ENCODE results near the gene ACBD4.
A peak's percentile ranks its signal among the peaks of the same experiment; 100 is the strongest.

The ACBD4 gene

GRCh38 chr17:45136846-45137560 lies 1.5 kb downstream of the ACBD4 start:
- no peak for DNase-seq (ENCODE audit: low read depth in 2 of 2)

GRCh38 chr17:45137561-45138305 lies 2.2 kb downstream of the ACBD4 start:
- DNase-seq (ENCODE audit: low read depth in 2 of 2) = no peak

GRCh38 chr17:45138911-45139532 lies 3.5 kb downstream of the ACBD4 start:
- no peak for DNase-seq (ENCODE audit: low read depth in 2 of 2)

GRCh38 chr17:45139533-45139920 lies 4.0 kb downstream of the ACBD4 start:
- no peak for DNase-seq (ENCODE audit: low read depth in 2 of 2)

GRCh38 chr17:45143094-45143670 lies 7.7 kb downstream of the ACBD4 start:
- no peak for DNase-seq (ENCODE audit: low read depth in 2 of 2)

GRCh38 chr17:45143767-45144198 lies 8.3 kb downstream of the ACBD4 start:
- no peak for DNase-seq (ENCODE audit: low read depth in 2 of 2)

- no peak for DNase-seq (ENCODE audit: low read depth in 2 of 2)
These were observed 8.9 kb downstream of the ACBD4 start for GRCh38 chr17:45144199-45145034.

- no peak for DNase-seq (ENCODE audit: low read depth in 2 of 2)
These were observed 9.5 kb downstream of the ACBD4 start for GRCh38 chr17:45145035-45145389.

- no peak for DNase-seq (ENCODE audit: low read depth in 2 of 2)
These were observed 10.7 kb downstream of the ACBD4 start for GRCh38 chr17:45146166-45146565.

- DNase-seq (ENCODE audit: low read depth in 2 of 2) = no peak
These were observed 11.1 kb downstream of the ACBD4 start for GRCh38 chr17:45146592-45146889.

- no peak for DNase-seq (ENCODE audit: low read depth in 2 of 2)
These were observed 11.5 kb downstream of the ACBD4 start for GRCh38 chr17:45146890-45147580.

GRCh38 chr17:45147581-45148182 lies 12.2 kb downstream of the ACBD4 start:
- peak; percentile 67 to 68 for DNase-seq (ENCODE audit: low read depth in 2 of 2)

- peak; percentile 96 to 98 for DNase-seq (ENCODE audit: low read depth in 2 of 2)
These were observed 12.9 kb downstream of the ACBD4 start, which contains the start of gene HEXIM1 for GRCh38 chr17:45148183-45149036. Gene HEXIM1, plus strand, starts transcription at chr17:45148475. Its CDS starts 716 bp downstream, at chr17:45149191.

- DNase-seq (ENCODE audit: low read depth in 2 of 2) = peak; percentile 58 to 61
These were observed 13.7 kb downstream of the ACBD4 start for GRCh38 chr17:45149037-45149668.

- peak in 1 of 2 donors; percentile 33 for DNase-seq (ENCODE audit: low read depth in 2 of 2)
These were observed 14.5 kb downstream of the ACBD4 start for GRCh38 chr17:45149669-45150664.

GRCh38 chr17:45150911-45151809 lies 15.7 kb downstream of the ACBD4 start:
- no peak for DNase-seq (ENCODE audit: low read depth in 2 of 2)

GRCh38 chr17:45155029-45155428 lies 19.5 kb downstream of the ACBD4 start:
- DNase-seq (ENCODE audit: low read depth in 2 of 2) = no peak
